ENCODE results near the gene RHOBTB1. TPM values are rescaled to one million over a fixed set of nuclear protein-coding genes. Genes with fewer than 3 reads are reported as not detected.

Gene RHOBTB1
- total and polyA plus RNA-seq, 5 donors = 5.8 to 13.8 (median 9.7) TPM

DNA sequence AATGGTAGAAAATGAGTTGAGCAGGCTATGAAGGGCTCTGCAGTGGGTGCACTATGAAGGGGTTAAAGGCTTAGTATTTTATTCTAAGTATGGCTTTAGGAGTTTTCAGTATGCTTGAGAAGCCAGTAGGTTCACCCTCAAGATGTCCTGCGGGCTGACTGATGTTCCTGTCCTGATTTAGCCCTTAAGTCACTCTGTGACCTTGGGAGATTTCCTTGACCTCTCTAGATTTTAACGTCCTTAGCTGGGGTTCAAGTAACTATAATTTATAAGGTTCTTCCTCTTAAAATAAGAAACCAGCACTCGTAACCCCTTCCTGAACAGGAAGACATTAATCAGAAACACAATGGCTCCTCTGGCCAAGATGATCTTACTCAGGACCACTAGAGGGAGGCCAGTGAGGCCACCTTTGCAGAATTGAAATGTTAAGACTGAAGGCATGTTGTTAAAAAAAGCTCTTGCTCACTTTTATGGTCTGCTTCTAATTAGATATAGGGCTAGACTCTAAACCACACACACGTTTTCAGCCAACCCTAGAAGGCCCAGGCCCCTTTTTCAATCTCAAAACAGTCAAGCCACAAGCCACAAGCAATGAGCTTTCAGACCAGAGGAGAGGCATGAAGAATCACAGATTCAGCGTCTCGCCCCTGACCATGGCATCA is 123.8 kb downstream of the RHOBTB1 start:
- H3K4me3 ChIP-seq (ENCODE audit: low read length) = no peak overlapping the region
- H3K27me3 ChIP-seq (ENCODE audit: control insufficient read depth, insufficient read depth) = no peaks in the 10 kb centered on the region
- peaks cover 2% of the 10 kb centered on the region for H3K4me1 ChIP-seq (ENCODE audit: control insufficient read depth, insufficient read depth, low read length)
- WGBS = 64% methylated on average over 6 of the region's 6 CpGs
- intact Hi-C loops (cut with DNase I) = loop anchor here in 1 of 4 donors (5.0 kb wide), 1 partner anchor 142 kb away; no protein-coding TSS in a partner anchor
- DNase-seq = no peak
- no peak overlapping the region for H3K27ac ChIP-seq (ENCODE audit: low read length)
- no peaks in the 10 kb centered on the region for H3K9me3 ChIP-seq (ENCODE audit: control insufficient read depth, low read length)
- peak in 1 of 2 donors; percentile 28 for ATAC-seq

Other genes starting within 250 kb of the RHOBTB1 start
- gene CDK1, start 165.7 kb downstream of the RHOBTB1 start, total RNA-seq = 1 to 10 TPM in 3 of 4 donors, under 1 TPM in 1; 0.58 to 4.6 (median 2.7) TPM
- gene CDK1, start 165.7 kb downstream of the RHOBTB1 start, polyA plus RNA-seq = 1.5 TPM

All from right cardiac atrium (tissue), 5 donors.